ENCODE data around the gene PLEKHH1. TPM values are rescaled to one million over a fixed set of nuclear protein-coding genes. Genes with fewer than 3 reads are reported as not detected.

The PLEKHH1 gene
- total RNA-seq, 4 donors from 2014 or later: 2.4 to 10.2 (median 4.6) TPM

GRCh38 chr14:67630938-67631337 is 97.8 kb downstream of the PLEKHH1 start:
- Histone ChIP-seq H3K27me3 (no peaks in the 10 kb centered on the region), H3K27ac (no peak overlapping the region), H3K36me3 (no peaks in the 10 kb centered on the region), H3K9me3 (no peaks in the 10 kb centered on the region), H3K4me3 (no peak overlapping the region), H3K4me1 (no peaks in the 10 kb centered on the region)
- no peak for TF ChIP-seq POLR2A (IDR thresholded peaks at IDR 0.05)
- TF ChIP-seq EP300 (IDR thresholded peaks at IDR 0.05): no peak
- TF ChIP-seq CTCF (IDR thresholded peaks at IDR 0.05): no peak
- WGBS, 2 donors: 71 to 77% methylated on average over 5 of the region's 5 CpGs
- DNase-seq (ENCODE audit: low spot score in 2 of 2): no peak

GRCh38 chr14:67633451-67634147 is 100.5 kb downstream of the PLEKHH1 start:
- 79 to 87% methylated on average over 5 of the region's 5 CpGs for WGBS, 2 donors
- Histone ChIP-seq H3K9me3 (no peaks in the 10 kb centered on the region), H3K27me3 (no peaks in the 10 kb centered on the region), H3K36me3 (no peaks in the 10 kb centered on the region), H3K4me3 (no peak overlapping the region), H3K4me1 (no peaks in the 10 kb centered on the region), H3K27ac (no peak overlapping the region)
- no peak for TF ChIP-seq POLR2A (IDR thresholded peaks at IDR 0.05)
- TF ChIP-seq CTCF (IDR thresholded peaks at IDR 0.05): no peak
- no peak for TF ChIP-seq EP300 (IDR thresholded peaks at IDR 0.05)
- no peak for DNase-seq (ENCODE audit: low spot score in 2 of 2)

DNA sequence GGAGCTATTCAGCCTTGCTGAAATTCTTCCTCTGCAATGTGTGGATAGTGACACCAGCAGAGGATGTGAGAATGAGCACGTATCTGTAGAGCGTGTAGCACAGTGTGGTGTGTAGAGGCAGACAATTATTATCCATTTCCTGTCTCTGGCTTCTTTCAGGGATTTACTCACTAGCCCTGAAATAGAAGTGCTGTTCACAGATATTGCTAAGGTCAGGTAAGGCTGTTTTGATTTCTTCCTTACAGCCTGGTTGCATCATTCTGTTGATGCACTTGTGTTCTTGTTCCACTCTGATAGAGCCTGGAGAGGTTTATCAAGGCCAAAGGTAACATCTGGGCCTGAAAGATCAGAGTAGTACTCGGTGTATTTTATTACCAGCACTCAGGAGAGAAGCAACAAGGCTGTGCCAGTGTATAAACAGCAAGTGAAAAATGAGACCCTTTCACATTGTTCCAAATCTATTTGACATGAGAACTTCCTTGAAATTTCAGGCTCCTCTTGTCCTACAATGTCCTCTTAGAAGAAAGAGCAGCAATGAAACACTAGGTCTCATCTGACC is 103.3 kb downstream of the PLEKHH1 start:
- no peaks in the 10 kb centered on the region for H3K4me1 ChIP-seq
- H3K9me3 ChIP-seq: no peaks in the 10 kb centered on the region
- H3K36me3 ChIP-seq: no peaks in the 10 kb centered on the region
- no peak overlapping the region for H3K27ac ChIP-seq
- no peak for DNase-seq (ENCODE audit: low spot score in 2 of 2)
- no peak overlapping the region for H3K4me3 ChIP-seq
- 41 to 49% methylated on average over 3 of the region's 3 CpGs for WGBS, 2 donors
- TF ChIP-seq CTCF (IDR thresholded peaks at IDR 0.05): no peak
- no peak for TF ChIP-seq POLR2A (IDR thresholded peaks at IDR 0.05)
- no peak for TF ChIP-seq EP300 (IDR thresholded peaks at IDR 0.05)
- H3K27me3 ChIP-seq: no peaks in the 10 kb centered on the region

GRCh38 chr14:67638642-67639041 is 105.6 kb downstream of the PLEKHH1 start:
- Histone ChIP-seq H3K27ac (no peak overlapping the region), H3K36me3 (peaks cover 0 to 3% (median 0%) of the 10 kb centered on the region in 3 donors), H3K4me1 (no peaks in the 10 kb centered on the region), H3K4me3 (no peak overlapping the region), H3K27me3 (no peaks in the 10 kb centered on the region), H3K9me3 (no peaks in the 10 kb centered on the region)
- TF ChIP-seq EP300 (IDR thresholded peaks at IDR 0.05): no peak
- no peak for TF ChIP-seq CTCF (IDR thresholded peaks at IDR 0.05)
- no peak for TF ChIP-seq POLR2A (IDR thresholded peaks at IDR 0.05)
- DNase-seq (ENCODE audit: low spot score in 2 of 2): no peak
- 90 to 95% methylated on average over 3 of the region's 3 CpGs for WGBS, 2 donors

Small RNA genes within 50 kb of the gene (small RNA-seq; reads per million reads assigned to genes)
- gene AL132640.3 (not detected), gene RF00019 (not detected)

Other genes starting within 250 kb of the PLEKHH1 start
- 10 to 100 TPM; 49.6 to 91.5 (median 57.6) TPM for gene ATP6V1D, start 173.5 kb upstream of the PLEKHH1 start, total RNA-seq
- gene EIF2S1, start 173.0 kb upstream of the PLEKHH1 start, total RNA-seq: 10 to 100 TPM; 34.8 to 71.9 (median 61.3) TPM
- gene PLEK2, start 121.1 kb upstream of the PLEKHH1 start, total RNA-seq: 1 to 10 TPM in 1 of 4 donors, under 1 TPM in 1, not detected in 2; 0.39 to 1.2 TPM
- gene TMEM229B, start 44.6 kb upstream of the PLEKHH1 start, total RNA-seq: 1 to 10 TPM in 3 of 4 donors, not detected in 1; 2.7 to 6.1 (median 5.7) TPM
- gene PIGH, start 67.0 kb downstream of the PLEKHH1 start, total RNA-seq: 10 to 100 TPM; 19.2 to 48.8 (median 23.8) TPM
- gene ARG2, start 86.6 kb downstream of the PLEKHH1 start, total RNA-seq: 10 to 100 TPM in 1 of 4 donors, 1 to 10 TPM in 2, under 1 TPM in 1; 0.44 to 21.3 (median 2.6) TPM
- gene VTI1B, start 141.3 kb downstream of the PLEKHH1 start, total RNA-seq: 100 to 1,000 TPM in 3 of 4 donors, 10 to 100 TPM in 1; 66.1 to 123 (median 103) TPM
- gene RDH11, start 162.5 kb downstream of the PLEKHH1 start, total RNA-seq: 10 to 100 TPM; 24.0 to 48.8 (median 34.9) TPM
- gene RDH12, start 168.6 kb downstream of the PLEKHH1 start, total RNA-seq: not detected

Measured in tibial nerve (tissue), 4 donors.